NCI-H2171 treated with DMSO at 0.1 percent for 48 hours (cell line): ENCODE measurements around the gene UGT1A7.
"Not testable (repeated sequence)": the region's sequence is repeated elsewhere in the genome, so short reads cannot be mapped to it uniquely, and the experiment has no call there.

ENCODE experiments used
- DNase-seq: peaks from one replicate; lab custom pipeline; 2025; lab: John Stamatoyannopoulos, UW

Gene UGT1A7

DNA sequence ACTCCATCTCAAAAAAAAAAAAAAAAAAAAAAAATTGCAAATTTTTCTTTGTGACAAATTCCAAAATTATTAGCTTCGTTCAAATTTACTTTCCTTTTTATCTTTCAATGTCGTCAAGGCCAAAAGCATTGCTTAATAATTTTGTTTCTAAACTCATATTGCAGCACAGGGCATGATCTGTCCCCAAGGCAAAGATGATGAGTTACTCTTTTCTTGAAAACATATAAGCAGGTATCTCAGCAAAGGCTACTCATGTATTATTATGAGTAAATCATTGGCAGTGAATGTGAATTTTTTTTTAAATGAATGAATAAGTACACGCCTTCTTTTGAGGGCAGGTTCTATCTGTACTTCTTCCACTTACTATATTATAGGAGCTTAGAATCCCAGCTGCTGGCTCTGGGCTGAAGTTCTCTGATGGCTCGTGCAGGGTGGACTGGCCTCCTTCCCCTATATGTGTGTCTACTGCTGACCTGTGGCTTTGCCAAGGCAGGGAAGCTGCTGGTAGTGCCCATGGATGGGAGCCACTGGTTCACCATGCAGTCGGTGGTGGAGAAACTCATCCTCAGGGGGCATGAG, at the start of gene UGT1A7:
Gene UGT1A7, plus strand, starts transcription at position 381 of the 579 bp plus-strand sequence. Its CDS starts 37 bp downstream, at position 418.
- DNase-seq = no peak

DNA sequence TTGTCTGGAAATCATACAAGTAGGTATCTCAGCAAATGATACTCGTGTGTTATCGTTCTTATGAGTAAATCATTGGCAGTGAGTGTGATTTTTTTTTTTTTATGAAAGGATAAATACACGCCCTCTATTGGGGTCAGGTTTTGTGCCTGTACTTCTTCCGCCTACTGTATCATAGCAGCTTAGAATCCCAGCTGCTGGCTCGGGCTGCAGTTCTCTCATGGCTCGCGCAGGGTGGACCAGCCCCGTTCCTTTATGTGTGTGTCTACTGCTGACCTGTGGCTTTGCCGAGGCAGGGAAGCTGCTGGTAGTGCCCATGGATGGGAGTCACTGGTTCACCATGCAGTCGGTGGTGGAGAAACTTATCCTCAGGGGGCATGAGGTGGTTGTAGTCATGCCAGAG, 45.4 kb upstream of the UGT1A7 start, which contains the start of gene UGT1A10:
Gene UGT1A10, plus strand, starts transcription at position 143 of the 400 bp plus-strand sequence. Its CDS starts 75 bp downstream, at position 218.
- not testable (repeated sequence) for DNase-seq

DNA sequence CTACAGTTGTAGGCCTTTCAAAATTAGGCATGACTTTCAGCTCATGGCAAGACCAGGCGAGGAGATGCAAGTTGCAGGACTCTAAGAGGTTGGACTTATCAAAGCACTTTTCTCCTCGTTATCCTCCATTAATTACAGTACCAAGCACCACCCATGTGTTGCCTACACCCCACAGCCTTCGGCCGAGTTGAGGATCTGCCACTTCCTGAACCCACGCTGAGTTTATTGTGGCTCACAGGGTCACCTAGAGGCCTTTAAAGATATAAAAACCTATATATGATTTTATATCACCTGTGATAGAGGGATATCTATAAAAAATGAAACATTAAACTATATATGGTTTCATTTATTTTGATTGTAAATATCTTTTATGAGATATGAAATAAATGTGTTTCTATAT, 42.9 kb upstream of the UGT1A7 start:
- DNase-seq = no peak

DNA sequence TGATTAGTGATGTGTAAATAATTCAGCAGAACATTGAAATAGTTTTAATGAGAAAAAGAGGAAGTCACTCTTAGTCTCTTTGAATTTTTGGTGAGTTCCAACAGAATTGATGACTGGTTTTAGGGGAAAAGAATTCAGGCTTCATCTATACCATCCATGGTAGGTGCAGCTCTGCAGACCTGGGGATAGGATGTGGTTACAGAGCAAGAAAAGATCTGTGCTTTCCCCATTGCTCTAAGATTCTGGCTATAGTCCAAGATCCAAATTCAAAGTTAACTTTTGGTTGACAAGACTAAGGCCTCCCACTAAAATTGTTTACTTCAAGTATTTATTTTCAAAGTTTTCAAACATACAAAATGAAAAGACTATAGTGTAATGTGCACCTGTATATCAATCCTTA, 41.8 kb upstream of the UGT1A7 start:
- DNase-seq = no peak

DNA sequence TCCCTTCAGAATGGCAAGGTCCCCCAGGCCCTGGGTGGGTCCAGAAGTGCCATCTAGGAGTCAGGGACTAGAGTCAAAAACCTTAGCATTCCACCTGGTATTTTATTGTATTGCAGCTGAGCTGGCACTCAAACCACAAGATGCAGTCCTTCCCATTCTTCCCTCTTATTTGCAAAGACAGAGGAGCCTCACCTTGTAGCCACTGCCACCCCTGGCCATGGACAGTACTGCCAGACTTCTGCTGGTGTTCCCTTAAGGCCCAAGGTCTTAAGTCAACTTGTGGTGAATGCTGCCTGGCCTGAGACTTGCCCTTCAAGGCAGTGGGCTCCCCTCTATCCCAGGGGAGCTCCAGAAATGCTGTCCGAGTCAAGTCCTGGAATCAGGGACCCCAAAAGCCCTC, 38.6 kb upstream of the UGT1A7 start:
- DNase-seq = no peak

DNA sequence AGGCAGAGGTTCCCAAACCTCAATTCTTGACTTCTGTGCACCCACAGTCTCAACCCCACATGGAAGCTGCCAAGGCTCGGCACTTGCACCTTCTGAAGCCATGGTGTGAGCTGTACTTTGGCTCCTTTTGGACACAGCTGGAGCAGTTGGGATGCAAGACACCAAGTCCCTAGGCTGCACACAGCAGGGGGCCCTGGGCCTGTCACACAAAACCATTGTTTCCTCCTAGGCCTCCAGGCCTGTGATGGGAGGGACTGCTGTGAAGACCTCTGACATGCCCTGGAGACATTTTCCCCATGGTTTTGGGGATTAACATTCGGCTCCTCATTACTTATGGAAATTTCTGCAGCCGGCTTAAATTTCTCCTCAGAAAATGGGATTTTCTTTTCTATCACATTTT, 35.7 kb upstream of the UGT1A7 start:
- not testable (repeated sequence) for DNase-seq

DNA sequence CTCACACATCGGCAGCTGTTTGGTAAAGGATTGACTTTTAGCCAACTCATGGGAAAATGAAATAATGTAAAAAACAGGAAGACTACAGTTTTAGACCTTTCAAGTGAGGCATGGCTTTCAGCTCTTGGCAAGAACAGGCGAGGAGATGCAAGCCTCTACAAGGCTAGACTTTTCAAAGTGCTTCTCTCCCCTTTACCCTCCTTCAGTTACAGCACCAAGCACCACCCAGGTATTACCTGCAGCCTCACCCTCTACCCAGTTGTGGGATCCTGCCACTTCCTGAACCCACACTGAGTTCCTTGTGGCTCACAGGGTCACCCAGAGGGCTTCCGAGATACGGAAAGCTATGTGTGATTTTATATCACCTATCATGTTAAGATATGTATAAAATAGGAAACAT, 30.7 kb upstream of the UGT1A7 start:
- no peak for DNase-seq

DNA sequence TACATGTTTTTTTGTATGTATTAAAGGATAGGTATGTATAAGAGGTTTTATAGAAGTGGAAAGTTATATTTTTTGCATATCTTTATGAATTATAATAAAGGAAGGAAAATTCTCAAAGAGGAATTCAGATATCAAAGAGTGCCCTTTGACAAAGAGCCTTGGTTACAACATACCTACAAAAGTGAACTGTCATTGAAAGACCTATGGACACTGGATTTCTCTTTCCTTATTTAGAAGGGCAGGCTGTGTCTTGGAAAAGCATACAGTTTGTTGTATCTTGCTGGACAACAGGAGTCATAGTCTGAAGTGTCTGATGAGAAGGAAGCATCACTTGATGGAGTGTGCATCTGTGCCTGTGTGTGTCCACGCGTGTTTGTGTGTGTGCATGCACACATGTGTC, 30.3 kb upstream of the UGT1A7 start:
- no peak for DNase-seq

DNA sequence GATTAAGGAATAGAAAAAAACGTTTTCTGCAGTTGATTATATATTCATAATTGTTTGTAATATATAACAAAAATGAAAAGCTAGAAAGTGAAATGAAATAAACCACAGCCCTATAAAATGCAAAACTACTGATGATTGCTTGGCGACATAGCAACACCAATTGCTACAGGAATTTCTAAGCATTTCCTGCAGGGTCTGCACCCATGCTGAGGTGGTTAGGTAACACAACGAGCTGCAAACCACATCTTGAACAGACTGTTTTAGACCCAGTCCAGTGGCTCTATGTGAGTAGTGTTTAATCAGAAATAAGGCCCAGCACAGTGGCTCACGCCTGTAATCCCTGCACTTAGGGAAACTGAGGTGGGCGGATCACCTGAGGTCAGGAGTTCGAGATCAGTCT, 27.2 kb upstream of the UGT1A7 start:
- no peak for DNase-seq

DNA sequence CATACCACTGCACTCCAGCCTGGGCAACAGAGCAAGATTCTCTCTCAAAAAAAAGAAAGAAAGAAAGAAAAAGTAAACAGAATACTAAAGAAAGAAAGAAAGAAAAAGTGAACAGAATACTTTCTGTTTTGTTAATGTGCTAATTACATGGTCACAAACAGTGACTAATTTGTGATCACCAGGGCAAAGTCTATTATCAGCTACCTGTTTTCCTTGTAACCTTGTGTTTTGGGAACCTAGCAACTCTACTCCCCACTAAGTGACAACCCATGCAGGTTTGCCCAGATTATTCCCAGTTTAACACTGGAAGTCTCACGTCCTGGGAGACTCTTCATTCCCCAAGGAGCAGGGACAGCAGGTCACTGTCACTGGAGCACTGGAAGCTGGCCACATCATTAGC, 26.7 kb upstream of the UGT1A7 start:
- no peak for DNase-seq

DNA sequence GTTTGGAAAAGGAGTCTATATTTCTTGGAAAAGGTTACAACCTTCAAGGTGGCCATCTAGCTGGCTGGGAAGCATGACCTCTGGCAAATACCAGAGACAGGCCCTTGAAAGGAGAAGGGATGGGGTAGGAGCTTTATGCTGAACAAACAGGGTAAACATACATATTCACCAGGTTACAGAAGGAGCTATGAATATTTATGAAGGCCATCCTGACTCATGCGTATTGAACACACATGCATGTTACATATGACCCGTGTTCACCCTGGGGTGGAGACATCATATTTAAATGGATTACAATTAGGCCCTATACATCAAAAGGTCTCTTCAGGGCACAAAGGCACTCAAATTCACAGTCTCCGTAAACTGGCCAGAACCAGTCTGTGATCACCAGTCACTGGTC, 25.8 kb upstream of the UGT1A7 start:
- DNase-seq = not testable (repeated sequence)

DNA sequence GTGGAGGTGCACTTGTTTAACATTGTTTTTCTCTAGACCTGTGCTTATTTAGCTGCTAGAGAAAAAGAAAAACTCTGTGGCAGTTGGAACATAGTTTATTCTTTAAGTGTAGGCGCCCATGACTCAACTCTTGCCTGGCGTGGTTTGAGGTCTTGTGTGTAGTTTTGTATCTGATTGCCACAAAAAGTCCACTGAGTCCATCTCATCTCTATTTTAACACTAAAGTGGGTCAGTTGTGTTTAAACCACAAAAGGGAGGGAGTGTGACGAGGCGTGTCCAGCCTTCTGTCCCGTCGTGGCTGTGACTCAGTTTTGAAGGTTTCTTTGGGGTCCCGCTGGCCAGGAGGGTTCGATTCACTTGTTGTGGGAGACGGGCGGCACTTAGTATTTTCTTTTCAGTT, 25.3 kb upstream of the UGT1A7 start:
- DNase-seq = no peak

DNA sequence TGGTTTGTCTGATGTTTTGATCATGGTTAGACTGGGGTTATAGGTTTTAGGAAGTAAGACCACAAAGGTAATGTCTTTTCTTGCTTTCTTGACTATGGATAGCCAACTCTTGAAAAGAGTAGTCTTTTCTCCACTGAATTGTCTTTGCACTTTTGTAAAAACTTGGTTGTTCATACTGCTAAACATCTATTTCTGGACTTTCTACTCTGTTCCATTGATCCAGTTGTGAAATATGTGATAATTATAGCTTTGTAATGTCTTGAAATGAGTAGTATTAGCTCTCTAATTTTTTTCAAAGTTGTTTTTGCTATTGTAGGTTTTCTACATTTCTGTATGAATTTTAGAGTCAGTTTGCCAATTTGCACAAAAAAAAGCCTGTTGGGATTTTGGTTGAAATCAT, 23.1 kb upstream of the UGT1A7 start:
- no peak for DNase-seq

DNA sequence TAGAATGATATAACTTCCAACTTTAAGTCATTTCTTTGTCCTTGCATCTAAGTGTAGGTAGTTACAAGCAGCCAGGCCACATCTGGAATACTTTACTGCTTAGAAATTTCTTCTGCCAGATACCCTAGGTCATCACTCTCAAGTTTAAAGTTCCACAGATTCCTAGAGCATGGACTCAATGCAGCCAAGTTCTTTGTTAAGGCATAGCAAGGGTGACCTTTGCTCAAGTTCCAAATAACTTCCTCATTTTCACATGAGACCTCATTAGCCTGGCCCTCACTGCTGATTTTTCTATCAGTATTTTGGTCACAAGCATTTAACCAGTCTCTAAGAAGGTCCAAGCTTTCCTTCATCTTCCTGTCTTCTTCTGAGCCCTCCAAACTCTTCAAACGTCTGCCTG, 17.8 kb upstream of the UGT1A7 start:
- DNase-seq = no peak

DNA sequence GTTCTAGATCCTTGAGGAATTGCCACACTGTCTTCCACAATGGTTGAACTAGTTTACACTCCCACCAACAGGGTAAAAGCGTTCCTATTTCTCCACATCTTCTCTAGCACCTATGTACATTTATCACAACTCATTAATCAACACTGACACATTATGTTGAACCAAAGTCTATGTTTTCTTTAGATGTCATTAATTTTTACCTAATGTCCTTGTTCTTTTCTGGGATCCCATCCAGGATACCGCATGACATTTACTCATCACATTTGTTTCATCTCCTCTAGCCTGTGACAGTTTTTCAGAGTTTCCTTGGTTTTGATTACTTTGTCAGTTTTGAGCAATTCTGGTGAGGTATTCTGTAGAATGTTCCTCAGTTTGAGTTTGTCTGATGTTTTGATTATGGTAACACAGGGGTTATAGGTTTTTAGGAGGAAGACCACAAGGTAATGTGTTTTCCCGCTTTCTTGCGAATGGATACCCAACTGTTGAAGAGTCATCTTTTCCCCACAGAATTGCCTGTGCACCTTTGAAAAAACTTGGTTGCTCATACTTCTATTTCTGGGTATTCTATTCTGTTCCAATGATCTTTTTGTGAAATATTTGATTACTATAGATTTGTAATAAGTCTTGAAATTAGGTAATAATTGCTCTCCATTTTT, 13.0 kb upstream of the UGT1A7 start:
- DNase-seq = no peak

DNA sequence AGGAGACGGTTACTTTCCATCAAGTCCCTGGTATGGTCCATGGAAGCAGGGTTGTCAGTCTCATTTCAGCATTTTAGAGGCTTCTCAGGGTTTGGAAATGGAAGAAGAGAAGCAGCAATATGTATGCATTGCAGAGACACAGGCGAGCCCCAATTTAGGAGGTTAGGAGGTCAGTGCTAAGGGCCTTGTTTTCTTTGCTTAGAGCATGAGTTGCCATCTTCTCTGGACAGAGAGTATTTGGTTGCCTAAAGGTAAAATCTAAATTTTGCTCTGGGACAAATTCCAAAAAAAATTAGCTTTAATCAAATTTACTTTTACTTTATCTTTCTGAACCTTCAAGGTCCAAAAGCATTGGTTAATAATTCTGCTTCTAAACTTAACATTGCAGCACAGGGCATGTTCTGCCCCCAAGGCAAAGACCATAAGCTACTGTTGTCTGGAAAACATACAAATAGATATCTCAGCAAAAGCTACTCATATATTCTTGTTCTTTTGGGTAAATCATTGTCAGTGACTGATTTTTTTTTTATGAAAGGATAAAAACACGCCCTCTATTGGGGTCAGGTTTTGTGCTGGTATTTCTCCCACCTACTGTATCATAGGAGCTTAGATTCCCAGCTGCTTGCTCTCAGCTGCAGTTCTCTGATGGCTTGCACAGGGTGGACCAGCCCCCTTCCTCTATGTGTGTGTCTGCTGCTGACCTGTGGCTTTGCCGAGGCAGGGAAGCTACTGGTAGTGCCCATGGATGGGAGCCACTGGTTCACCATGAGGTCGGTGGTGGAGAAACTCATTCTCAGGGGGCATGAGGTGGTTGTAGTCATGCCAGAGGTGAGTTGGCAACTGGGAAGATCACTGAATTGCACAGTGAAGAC, 10.2 kb upstream of the UGT1A7 start, which contains the start of gene UGT1A9:
Gene UGT1A9, plus strand, starts transcription at position 609 of the 872 bp plus-strand sequence. Its CDS starts 37 bp downstream, at position 646.
- DNase-seq = no peak

DNA sequence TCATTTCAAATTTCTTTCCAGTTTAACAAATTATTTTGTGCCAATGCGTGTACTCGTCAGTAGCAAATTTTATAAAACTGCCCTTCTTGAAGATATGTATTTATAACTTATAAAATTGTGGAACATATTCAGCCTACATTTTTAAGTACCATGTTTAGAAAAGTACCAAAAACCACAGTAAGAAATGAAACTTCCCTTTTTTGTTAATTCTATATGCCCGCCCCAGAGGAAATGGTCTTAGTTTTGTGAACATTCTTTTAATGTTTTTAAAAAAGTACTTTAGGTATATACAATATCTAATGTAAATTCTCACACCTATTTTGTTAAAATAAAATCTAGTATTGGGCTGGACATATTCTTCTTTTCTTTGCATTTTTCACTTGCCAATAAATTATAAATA, 8.8 kb upstream of the UGT1A7 start:
- DNase-seq = no peak

DNA sequence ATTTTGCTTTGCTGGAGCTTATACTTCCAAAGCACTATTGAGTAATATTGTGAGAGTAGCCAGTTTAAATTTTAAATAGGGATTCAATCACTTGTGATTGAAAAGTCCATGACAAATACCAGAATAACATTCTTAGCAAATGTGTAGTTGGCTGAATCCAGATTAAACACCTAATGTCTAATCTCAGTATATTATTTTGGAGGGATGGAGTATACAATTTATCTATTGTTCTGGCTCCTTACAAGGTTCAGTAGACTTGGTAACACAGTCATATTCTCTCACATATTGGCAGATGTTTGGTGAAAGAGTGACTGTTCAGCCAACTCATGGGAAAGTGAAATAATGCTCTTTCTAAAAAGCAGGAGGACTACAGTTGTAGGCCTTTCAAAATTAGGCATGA, 7.8 kb upstream of the UGT1A7 start:
- no peak for DNase-seq

DNA sequence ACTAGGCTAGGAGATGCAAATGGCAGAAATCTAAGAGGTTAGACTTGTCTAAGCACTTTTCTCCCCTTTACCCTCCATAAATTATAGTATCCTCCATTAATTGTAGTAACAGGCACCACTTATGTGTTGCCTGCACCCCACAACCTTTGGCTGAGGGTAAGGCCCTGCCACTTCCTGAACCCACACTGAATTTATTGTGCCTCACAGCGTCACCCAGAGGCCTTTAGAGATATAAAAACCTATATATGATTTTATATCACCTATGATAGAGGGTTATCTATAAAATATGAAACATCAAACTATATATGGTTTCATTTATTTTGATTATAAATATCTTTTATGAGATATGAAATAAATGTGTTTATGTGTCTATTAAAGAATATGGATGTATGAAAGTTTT, 7.4 kb upstream of the UGT1A7 start:
- no peak for DNase-seq

DNA sequence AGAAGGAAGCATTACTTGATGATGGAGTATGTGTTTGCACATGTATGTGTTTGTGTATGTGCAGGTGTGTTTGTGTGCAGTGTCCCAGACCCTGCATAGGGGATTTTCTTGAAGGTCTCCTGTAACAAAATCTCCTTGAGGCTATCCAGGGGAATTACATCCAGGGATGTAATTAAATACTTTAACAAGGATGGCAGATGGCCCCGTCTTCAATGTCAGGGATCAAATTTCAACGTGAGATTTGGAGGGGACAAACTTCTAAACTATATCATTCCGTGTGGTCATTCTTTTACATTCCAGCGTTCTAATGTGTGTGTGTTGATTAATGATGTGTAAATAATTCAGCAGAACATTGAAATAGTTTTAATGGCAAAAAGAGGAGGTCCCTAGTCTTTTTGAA, 6.7 kb upstream of the UGT1A7 start:
- peak; percentile 73 for DNase-seq

DNA sequence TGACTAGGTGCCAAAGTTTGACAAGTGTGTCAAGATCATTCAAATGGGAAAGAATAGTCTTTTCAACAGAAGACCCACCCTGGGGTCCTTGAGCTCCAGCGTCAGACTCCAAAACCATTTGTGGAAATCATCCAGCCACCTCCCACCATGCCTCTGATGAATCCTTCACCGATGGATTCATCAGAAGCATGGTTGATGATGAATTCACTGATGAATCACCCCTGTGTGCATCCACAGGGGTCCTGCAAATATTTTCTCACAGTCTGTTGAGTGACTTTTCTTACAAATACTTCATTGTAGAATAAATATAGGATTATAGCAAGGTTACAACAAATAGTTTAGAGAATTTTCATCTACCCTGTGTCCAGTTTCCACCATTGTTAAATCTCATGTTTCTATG, 5.7 kb upstream of the UGT1A7 start:
- no peak for DNase-seq

DNA sequence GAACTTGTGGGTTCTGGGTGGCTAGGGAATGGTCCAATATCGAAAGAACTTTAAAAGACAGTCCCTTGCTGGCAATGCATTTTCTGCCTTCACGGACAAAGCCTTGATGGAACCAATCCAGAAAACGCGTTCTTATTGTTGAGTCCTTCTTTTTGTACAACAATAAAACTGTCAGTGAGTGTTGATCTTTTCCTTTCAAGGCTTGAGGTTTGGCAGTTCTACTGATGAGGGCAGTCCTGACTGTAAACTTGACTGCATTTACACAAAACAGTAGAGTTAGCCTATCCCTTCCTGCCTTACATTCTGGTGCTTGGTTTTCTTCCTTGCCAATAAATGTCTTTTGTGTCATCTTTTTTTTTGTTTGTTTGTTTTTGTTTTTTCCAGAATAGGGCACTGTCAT, 2.5 kb upstream of the UGT1A7 start:
- DNase-seq = no peak
